Nephron progenitor cell (in vitro differentiated cells): ENCODE data around the gene RAB10.
"Not testable (repeated sequence)": the region's sequence is repeated elsewhere in the genome, so short reads cannot be mapped to it uniquely, and the experiment has no call there.

Experiments
- DNase-seq: peaks from one replicate; pipeline ENCODE4 v3.0.0; 2021
- H3K27ac Mint-ChIP-seq: 2 replicates; pipeline ENCODE4 v1.8.0; 2021; ENCODE audit warnings: mild to moderate bottlenecking, moderate library complexity, mixed read lengths
- H3K27me3 Mint-ChIP-seq: 2 replicates; pipeline ENCODE4 v1.8.0; 2021; ENCODE audit warnings: mild to moderate bottlenecking, low read depth, mixed read lengths; ENCODE audit not compliant: poor library complexity
- H3K36me3 Mint-ChIP-seq: 2 replicates; pipeline ENCODE4 v1.8.0; 2021; ENCODE audit warnings: low read depth, mixed read lengths
- H3K4me1 Mint-ChIP-seq: 2 replicates; pipeline ENCODE4 v1.8.0; 2021; ENCODE audit warnings: mixed read lengths
- H3K4me3 Mint-ChIP-seq: 2 replicates; pipeline ENCODE4 v1.8.0; 2021; ENCODE audit warnings: mild to moderate bottlenecking, moderate library complexity, mixed read lengths
- H3K9me3 Mint-ChIP-seq: 2 replicates; pipeline ENCODE4 v1.8.0; 2021; ENCODE audit warnings: mild to moderate bottlenecking, moderate library complexity, mixed read lengths
- TF ChIP-seq, protein P1 (sequence below): fragments of 200-600 bp; sonication (generic); IDR thresholded peaks from 2 replicates; pipeline ENCODE4 v1.5.0; 2021; ENCODE audit warnings: antibody characterized with exemption

Gene RAB10

DNA sequence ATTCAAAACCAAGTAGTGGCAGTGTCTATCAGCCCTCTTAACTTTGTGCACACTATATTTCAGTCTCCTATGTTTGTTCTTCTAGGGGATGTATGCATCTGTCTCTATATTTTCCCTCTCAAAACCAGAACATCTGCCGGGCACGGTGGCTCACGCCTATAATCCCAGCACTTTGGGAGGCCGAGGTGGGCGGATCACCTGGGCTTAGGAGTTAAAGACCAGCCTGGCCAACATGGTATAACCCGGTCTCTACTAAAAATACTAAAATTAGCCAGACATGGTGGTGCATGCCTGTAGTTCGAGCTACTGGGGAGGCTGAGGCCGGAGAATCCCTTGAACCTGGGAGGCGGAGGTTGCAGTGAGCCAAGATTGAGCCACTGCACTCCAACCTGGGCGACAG, 129.1 kb downstream of the RAB10 start:
- Mint-ChIP-seq H3K27ac (no peak overlapping the region), H3K4me1 (no peaks in the 10 kb centered on the region), H3K4me3 (no peak overlapping the region), H3K9me3 (no peaks in the 10 kb centered on the region), H3K36me3 (no peaks in the 10 kb centered on the region), H3K27me3 (peaks cover 15% of the 10 kb centered on the region)
- TF ChIP-seq, protein P1, sequence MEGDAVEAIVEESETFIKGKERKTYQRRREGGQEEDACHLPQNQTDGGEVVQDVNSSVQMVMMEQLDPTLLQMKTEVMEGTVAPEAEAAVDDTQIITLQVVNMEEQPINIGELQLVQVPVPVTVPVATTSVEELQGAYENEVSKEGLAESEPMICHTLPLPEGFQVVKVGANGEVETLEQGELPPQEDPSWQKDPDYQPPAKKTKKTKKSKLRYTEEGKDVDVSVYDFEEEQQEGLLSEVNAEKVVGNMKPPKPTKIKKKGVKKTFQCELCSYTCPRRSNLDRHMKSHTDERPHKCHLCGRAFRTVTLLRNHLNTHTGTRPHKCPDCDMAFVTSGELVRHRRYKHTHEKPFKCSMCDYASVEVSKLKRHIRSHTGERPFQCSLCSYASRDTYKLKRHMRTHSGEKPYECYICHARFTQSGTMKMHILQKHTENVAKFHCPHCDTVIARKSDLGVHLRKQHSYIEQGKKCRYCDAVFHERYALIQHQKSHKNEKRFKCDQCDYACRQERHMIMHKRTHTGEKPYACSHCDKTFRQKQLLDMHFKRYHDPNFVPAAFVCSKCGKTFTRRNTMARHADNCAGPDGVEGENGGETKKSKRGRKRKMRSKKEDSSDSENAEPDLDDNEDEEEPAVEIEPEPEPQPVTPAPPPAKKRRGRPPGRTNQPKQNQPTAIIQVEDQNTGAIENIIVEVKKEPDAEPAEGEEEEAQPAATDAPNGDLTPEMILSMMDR, result no peak
- no peak for DNase-seq

DNA sequence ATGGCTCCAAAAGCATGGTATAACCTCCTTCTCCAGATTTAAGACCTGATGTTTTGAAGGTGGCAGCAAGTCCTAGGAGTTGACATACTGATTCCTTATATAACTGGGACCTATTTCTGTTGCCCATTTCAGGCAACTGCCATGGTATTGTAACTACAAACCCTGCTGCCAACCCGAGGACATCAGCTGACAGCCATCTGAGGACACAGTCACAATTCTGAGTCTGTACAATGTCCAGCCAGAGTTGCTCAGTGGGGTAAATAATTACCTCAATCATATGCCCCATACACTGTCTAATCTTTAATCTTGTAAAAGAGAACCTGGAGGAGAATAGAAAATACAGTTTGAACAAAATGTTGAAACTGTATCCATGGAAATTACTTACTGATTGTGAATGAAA, 130.3 kb downstream of the RAB10 start:
- TF ChIP-seq, protein P1, result no peak
- Mint-ChIP-seq H3K27me3 (peaks cover 11% of the 10 kb centered on the region), H3K4me3 (no peak overlapping the region), H3K27ac (no peak overlapping the region), H3K9me3 (no peaks in the 10 kb centered on the region), H3K4me1 (peaks cover 3% of the 10 kb centered on the region), H3K36me3 (no peaks in the 10 kb centered on the region)
- no peak for DNase-seq

DNA sequence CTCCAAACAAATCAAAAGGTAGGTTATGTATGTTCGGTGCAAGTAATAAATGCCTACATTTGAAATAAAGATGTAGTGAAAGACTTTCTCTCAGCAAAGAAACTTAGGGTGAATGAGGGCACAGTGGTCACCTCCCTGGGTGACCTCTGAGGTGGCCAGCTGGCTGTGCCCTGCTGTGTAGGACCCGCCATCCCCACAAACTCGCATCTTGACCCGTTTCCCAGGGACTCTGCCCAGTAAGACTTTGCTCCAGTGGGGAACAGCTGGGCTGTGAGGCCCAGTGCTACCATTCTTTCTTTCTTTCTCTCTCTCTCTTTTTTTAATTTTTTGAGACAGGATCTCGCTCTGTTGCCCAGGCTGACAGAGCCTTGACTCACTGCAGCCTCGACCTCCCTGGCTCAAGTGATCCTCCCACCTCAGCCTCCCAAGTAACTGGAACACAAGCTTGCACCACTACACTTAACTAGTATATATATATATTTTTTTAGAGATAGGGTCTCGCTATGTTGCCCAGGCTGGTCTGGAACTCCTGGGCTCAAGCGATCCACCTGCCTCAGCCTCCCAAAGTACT, 130.8 kb downstream of the RAB10 start:
- Mint-ChIP-seq H3K27me3 (peaks cover 14% of the 10 kb centered on the region), H3K4me3 (no peak overlapping the region), H3K27ac (no peak overlapping the region), H3K36me3 (no peaks in the 10 kb centered on the region), H3K9me3 (no peaks in the 10 kb centered on the region), H3K4me1 (peaks cover 8% of the 10 kb centered on the region)
- DNase-seq, result no peak
- TF ChIP-seq, protein P1, result no peak

DNA sequence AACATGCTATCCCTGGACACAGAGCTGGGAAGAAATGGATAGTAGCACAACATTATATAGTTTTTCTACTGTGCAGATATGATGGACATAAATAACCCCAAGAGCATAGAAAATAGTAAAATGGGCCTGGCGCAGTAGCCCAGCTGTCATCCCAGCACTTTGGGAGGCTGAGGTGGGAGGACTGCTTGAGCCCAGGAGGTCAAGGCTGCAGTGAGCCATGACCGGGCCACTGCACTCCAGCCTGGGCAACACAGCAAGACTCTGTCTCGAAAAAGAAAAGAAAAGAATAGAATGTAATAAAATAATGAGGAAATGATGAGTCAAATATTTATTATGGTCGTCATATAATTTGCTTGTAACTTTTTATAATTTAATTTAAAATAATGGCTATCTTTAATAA, 131.5 kb downstream of the RAB10 start:
- Mint-ChIP-seq H3K4me3 (no peak overlapping the region), H3K27me3 (peaks cover 16% of the 10 kb centered on the region), H3K9me3 (no peaks in the 10 kb centered on the region), H3K27ac (no peak overlapping the region), H3K36me3 (no peaks in the 10 kb centered on the region), H3K4me1 (peaks cover 11% of the 10 kb centered on the region)
- no peak for DNase-seq
- TF ChIP-seq, protein P1, result no peak

DNA sequence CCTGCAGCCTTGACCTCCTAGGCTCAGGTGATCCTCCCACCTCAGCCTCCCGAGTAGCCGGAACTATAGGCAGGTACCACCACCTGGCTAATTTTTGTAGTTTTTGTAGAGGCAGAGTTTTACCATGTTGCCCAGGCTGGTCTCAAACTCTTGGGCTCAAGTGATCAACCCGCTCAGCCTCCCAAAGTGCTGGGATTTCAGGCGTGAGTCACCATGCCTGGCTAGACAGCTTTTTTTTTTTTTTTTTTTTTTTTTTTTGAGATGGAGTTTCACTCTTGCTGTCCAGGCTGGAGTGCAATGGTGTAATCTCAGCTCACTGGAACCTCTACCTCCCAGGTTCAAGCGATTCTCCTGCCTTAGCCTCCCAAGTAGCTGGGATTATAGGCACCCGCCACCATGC, 132.7 kb downstream of the RAB10 start:
- not testable (repeated sequence) for DNase-seq, H3K27ac Mint-ChIP-seq, H3K36me3 Mint-ChIP-seq, H3K4me3 Mint-ChIP-seq, H3K9me3 Mint-ChIP-seq
- Mint-ChIP-seq H3K4me1 (peaks cover 13% of the 10 kb centered on the region), H3K27me3 (peaks cover 27% of the 10 kb centered on the region)

DNA sequence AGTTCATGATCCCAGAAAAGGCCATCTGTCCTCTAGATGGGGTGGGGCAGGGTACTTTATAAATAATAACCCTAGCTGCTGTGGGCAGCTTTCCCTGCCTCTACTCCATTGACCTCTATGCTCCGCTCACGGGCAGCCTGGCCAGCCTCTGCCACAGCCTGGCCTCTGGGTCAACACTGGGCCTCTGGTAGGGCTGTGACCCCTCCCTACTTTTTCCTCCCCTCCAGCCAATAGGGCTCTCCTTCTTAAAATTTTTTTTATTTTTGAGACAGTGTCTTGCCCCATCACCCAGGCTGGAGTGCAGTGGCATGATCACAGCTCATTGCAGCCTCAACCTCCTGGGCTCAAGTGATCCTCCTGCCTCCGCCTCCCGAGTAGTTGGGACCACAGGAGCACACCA, 134.9 kb downstream of the RAB10 start:
- TF ChIP-seq, protein P1, result no peak
- Mint-ChIP-seq H3K36me3 (no peaks in the 10 kb centered on the region), H3K9me3 (no peaks in the 10 kb centered on the region), H3K27ac (no peak overlapping the region), H3K4me3 (no peak overlapping the region), H3K4me1 (peaks cover 16% of the 10 kb centered on the region), H3K27me3 (peaks cover 35% of the 10 kb centered on the region)
- no peak for DNase-seq
